Small intestine (tissue), 7 donors: Measurements from ENCODE around the gene PHKA2. TPM values are rescaled to one million over a fixed set of nuclear protein-coding genes. Genes with fewer than 3 reads are reported as not detected.

Source experiments
- DNase-seq, 2 donors: peaks; one replicate each; pipeline versions ENCODE4 v3.0.0 to v3.0.0-alpha.2; 2013
- FAIRE-seq: peaks from 2 replicates; lab custom pipeline; 2012; peaks lifted over from hg19 to GRCh38; lab: Jason Lieb, UNC
- H3K27ac ChIP-seq, 3 donors: one replicate each; pipeline ENCODE4 v1.5.1; 2013; ENCODE audit warnings: low read length in 2 of 3, mild to moderate bottlenecking in 2 of 3, control low read depth in 1 of 3, inconsistent platforms in 1 of 3, low read depth in 1 of 3, moderate library complexity in 1 of 3
- H3K27me3 ChIP-seq, 3 donors: one replicate each; pipeline ENCODE4 v1.6.1; 2013; ENCODE audit warnings: low read length in 3 of 3, inconsistent platforms in 1 of 3; ENCODE audit not compliant: control insufficient read depth in 3 of 3, insufficient read depth in 3 of 3
- H3K36me3 ChIP-seq, 3 donors: one replicate each; pipeline ENCODE4 v1.6.1; 2013; ENCODE audit warnings: low read length in 3 of 3, inconsistent platforms in 1 of 3, low read depth in 1 of 3, mild to moderate bottlenecking in 1 of 3, moderate library complexity in 1 of 3; ENCODE audit not compliant: control insufficient read depth in 3 of 3, insufficient read depth in 2 of 3
- H3K4me1 ChIP-seq, 3 donors: one replicate each; pipeline ENCODE4 v1.6.1; 2013; ENCODE audit warnings: low read length in 2 of 3, inconsistent platforms in 1 of 3, low read depth in 1 of 3, mild to moderate bottlenecking in 1 of 3, moderate library complexity in 1 of 3; ENCODE audit not compliant: control insufficient read depth in 3 of 3, insufficient read depth in 2 of 3
- H3K4me3 ChIP-seq, 3 donors: one replicate each; pipeline ENCODE4 v1.5.1; 2013; ENCODE audit warnings: low read length in 3 of 3, control low read depth in 1 of 3, inconsistent platforms in 1 of 3, low read depth in 1 of 3, mild to moderate bottlenecking in 1 of 3, moderate library complexity in 1 of 3
- H3K9me3 ChIP-seq, 2 donors: one replicate each; pipeline ENCODE4 v1.6.1; 2013; ENCODE audit warnings: low read depth in 1 of 2, low read length in 1 of 2; ENCODE audit not compliant: control insufficient read depth in 2 of 2, insufficient read depth in 1 of 2
- WGBS, 3 donors: extraction: QIAGEN DNeasy Blood & Tissue Kit; methylation state at CpG; one replicate each; pipeline ENCODE4 v1.1.7; 2013; 5-methylcytosine and 5-hydroxymethylcytosine counted together
- polyA plus RNA-seq, 4 donors: library from polyadenylated mRNA; stranded (reverse) in 3 of 4; unstranded in 1 of 4; fragments of 200-250 nt in 3 of 4; fragments of 120-200 nt in 1 of 4; gene quantifications; one replicate each; pipeline versions ENCODE4 v1.2.1 to v1.2.3, GENCODE V29; 2013
- donor health status: healthy with polysubstance abuse.
- donor health status: control.
- donor health status: control.
- donor health status: Bipolar disorder and iron deficiency.
- donor health status: healthy.

PHKA2 gene
- polyA plus RNA-seq, 4 donors = 16.8 to 55.6 (median 21.4) TPM

DNA sequence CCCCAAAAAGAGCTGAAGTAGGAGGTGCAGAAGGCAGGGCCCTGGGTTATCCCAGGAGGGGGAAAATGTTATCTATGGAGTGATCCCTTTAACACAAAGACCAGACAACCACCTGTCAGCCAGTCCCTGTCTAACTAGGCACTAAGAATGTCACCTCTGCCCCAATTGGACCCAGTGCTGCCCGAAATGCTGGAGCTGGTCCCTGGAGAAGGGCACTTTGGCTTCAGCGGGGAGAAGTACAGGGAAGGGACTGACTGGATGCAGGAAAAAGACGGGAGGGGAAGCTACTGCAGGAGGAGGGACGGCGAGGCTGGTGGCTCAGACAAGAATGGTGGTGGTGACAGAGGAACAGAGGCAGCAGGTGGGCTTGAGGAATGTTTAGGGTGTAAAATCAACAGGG is 17.3 kb downstream of the PHKA2 start:
- no peak for FAIRE-seq
- Histone ChIP-seq H3K27ac (no peak overlapping the region), H3K27me3 (no peaks in the 10 kb centered on the region), H3K36me3 (peaks cover 0 to 7% (median 0%) of the 10 kb centered on the region in 3 donors), H3K4me1 (peaks cover 0 to 7% (median 0%) of the 10 kb centered on the region in 3 donors), H3K9me3 (no peaks in the 10 kb centered on the region), H3K4me3 (no peak overlapping the region)
- 84 to 94% (median 89%) methylated on average over 5 of the region's 5 CpGs for WGBS, 3 donors
- no peak for DNase-seq

DNA sequence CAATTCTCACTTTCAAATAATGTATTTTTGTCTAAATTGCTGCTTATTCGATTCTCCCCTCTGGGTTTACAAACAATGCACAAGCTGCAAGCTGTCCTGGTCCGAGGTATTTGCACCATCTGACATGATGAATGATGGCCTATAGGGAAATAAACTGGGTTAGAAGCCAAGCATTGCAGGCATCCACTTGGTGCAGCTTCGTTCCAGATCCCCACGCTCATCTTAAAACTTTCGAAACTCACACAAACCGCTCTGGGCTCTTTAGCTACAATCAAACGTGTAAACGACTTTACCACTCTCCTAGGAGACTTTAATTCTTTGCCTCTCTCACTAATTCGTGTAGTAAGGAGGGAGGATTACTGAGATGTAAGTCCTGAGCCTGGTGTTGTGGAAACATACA is 19.0 kb downstream of the PHKA2 start:
- Histone ChIP-seq H3K27ac (no peak overlapping the region), H3K4me1 (peaks cover 0 to 5% (median 0%) of the 10 kb centered on the region in 3 donors), H3K4me3 (no peak overlapping the region), H3K36me3 (peaks cover 0 to 6% (median 0%) of the 10 kb centered on the region in 3 donors), H3K27me3 (no peaks in the 10 kb centered on the region), H3K9me3 (no peaks in the 10 kb centered on the region)
- FAIRE-seq (no peak), DNase-seq (no peak)
- WGBS, 3 donors = 68 to 73% (median 69%) methylated on average over 9 of the region's 9 CpGs

DNA sequence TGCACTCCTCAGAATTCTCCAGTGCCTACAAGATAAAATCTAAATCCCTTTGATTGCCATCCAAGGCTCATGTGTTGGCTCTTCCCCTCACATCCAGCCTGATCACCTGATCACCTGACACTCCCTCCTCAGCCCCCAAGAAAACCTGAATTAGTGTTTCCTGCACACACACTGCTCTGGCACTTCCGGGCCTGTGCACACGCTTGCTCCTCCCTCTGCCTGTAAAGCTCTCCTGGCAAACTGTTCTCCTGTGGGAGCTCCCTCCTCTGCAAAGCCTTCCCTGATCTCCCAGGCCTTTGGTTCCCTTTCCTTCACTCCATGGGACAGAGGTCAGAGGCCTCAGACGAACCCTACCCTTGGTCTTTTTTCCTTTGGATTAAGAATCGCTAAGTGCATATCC is 19.9 kb downstream of the PHKA2 start:
- Histone ChIP-seq H3K27me3 (no peaks in the 10 kb centered on the region), H3K27ac (peak overlapping the region in 1 of 3 donors; percentile 33), H3K9me3 (no peaks in the 10 kb centered on the region), H3K4me3 (no peak overlapping the region), H3K4me1 (peaks cover 0 to 5% (median 0%) of the 10 kb centered on the region in 3 donors), H3K36me3 (peaks cover 0 to 5% (median 0%) of the 10 kb centered on the region in 3 donors)
- 58 to 73% (median 59%) methylated on average over 4 of the region's 4 CpGs for WGBS, 3 donors
- no peak for FAIRE-seq
- DNase-seq = peak in 1 of 2 donors; percentile 8

DNA sequence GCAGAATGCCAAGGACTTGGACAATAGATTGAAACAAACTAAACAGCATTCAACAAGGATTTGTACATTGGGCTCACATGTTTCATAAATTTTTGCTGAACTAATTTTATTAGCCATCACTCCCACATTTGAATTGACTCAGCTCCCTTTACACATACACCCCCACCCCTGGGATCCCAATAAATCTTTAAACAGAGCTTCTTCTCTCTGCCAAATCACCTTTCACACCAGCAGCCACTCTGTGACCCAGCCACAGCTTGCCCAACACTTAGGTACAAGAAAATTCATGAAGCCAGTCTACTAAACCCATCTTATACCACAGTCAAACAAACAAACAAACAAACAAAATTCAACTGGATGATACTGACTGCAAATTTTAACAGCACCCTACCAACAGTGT is 21.6 kb downstream of the PHKA2 start:
- H3K9me3 ChIP-seq = no peaks in the 10 kb centered on the region
- peaks cover 0 to 5% (median 0%) of the 10 kb centered on the region in 3 donors for H3K36me3 ChIP-seq
- no peaks in the 10 kb centered on the region for H3K27me3 ChIP-seq
- DNase-seq = no peak
- H3K27ac ChIP-seq = no peak overlapping the region
- H3K4me1 ChIP-seq = peaks cover 0 to 5% (median 0%) of the 10 kb centered on the region in 3 donors
- H3K4me3 ChIP-seq = no peak overlapping the region
- no peak for FAIRE-seq

DNA sequence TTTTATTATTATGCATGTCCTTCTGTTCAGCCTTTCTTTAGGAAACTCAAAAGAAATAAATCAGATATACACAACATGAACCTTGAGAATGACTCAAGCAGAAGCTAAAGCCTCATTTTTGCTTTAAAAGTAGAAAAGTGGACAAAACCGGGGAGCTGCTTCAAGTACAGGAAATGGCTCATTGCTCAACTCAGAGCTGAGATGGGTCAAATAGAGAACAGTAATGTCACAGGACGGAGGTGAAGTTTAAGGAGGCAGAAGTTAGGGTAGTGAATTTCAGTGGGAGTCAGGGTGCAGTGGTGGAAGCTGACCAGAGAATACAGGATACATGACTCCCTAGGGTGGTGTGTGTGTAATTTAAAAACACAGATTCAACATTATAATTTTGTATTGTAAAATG is 22.2 kb downstream of the PHKA2 start:
- no peak for FAIRE-seq
- no peaks in the 10 kb centered on the region for H3K27me3 ChIP-seq

DNA sequence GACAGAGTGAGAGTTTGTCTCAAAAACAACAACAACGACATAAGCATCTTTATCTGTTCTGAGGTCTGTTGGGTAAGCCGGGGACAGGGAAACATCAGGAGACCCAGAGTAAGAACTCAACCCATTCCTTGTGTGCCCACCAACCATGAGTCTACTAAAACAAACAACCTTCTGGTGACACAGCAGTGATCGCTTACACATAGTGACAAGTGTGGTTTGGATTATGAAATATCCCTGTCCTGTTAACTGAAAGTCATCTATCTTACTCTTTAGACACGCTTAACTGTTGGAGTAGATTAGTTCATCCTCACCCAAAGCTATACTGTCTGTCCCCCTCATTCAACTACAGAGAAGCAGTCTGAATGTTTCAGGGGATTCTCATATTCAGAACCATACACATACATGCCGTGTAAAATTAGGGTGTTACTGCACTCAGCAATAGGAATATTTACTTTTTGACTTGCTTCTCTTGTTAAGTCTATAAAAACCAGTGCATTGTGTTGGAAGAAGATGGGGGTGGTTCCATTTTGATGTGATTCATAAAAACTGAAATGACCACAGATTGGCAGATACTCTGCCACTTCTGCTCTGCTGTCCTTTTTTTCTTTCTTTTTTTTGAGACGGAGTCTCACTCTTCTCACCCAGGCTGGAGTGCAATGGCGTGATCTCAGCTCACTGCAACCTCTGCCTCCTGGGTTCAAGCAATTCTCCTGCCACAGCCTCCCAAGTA is 27.4 kb downstream of the PHKA2 start:
- Histone ChIP-seq H3K9me3 (no peaks in the 10 kb centered on the region), H3K27ac (no peak overlapping the region), H3K27me3 (no peaks in the 10 kb centered on the region), H3K4me1 (no peaks in the 10 kb centered on the region), H3K4me3 (no peak overlapping the region), H3K36me3 (peaks cover 0 to 14% (median 0%) of the 10 kb centered on the region in 3 donors)
- 88 to 94% (median 90%) methylated on average over 7 of the region's 7 CpGs for WGBS, 3 donors
- DNase-seq (no peak), FAIRE-seq (no peak)

More for the DNA sequence above, 22.2 kb downstream of the PHKA2 start:
- WGBS, 3 donors = 60 to 79% (median 62%) methylated on average over 2 of the region's 2 CpGs
- Histone ChIP-seq H3K4me3 (no peak overlapping the region), H3K9me3 (no peaks in the 10 kb centered on the region), H3K4me1 (peaks cover 0 to 5% (median 0%) of the 10 kb centered on the region in 3 donors), H3K36me3 (peaks cover 0 to 2% (median 0%) of the 10 kb centered on the region in 3 donors), H3K27ac (no peak overlapping the region)
- no peak for DNase-seq

DNA sequence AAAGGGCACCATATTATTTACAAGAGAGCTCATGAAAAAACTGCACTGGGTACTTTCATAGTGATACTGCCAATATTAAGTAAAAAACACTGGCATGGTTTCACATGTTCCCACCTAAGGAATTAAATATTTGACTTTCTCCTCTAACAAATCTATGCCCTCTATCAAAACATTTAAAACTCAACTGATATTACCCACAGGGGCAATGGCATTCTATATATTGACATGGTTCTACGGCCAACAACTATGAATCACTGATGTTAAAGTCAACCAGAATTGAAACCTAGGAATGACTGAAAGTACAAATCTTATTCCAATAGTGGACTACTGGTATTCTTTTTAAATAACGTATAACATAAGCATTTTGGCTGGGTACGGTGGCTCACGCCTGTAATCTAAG is 28.2 kb downstream of the PHKA2 start:
- Histone ChIP-seq H3K4me3 (no peak overlapping the region), H3K4me1 (no peaks in the 10 kb centered on the region), H3K27ac (no peak overlapping the region), H3K9me3 (no peaks in the 10 kb centered on the region), H3K36me3 (peaks cover 0 to 21% (median 0%) of the 10 kb centered on the region in 3 donors), H3K27me3 (no peaks in the 10 kb centered on the region)
- no peak for FAIRE-seq
- 94 to 96% (median 96%) methylated on average over 4 of the region's 4 CpGs for WGBS, 3 donors
- DNase-seq = no peak

DNA sequence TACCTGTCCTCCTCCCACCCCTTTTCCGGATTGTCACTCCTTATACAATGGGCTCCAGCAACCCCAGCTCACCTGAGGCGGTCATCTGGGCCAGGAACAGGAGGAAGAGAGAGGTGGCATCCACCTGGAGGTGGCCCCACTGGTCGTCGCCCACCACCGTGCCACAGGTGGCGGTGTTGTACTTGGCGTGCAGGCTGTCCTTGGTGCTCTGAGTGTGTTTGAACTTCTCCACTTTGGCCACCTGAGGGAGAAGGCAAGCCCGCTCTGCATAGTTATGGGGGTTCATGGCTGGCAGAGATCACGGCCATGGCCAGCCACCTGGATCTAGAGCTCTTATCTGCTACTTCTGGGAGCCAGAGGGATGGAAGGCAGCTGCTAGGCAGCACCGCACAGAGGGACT is 32.9 kb downstream of the PHKA2 start:
- no peak overlapping the region for H3K27ac ChIP-seq
- H3K9me3 ChIP-seq = no peaks in the 10 kb centered on the region
- DNase-seq (no peak), FAIRE-seq (no peak)
- H3K27me3 ChIP-seq = no peaks in the 10 kb centered on the region
- peaks cover 0 to 41% (median 0%) of the 10 kb centered on the region in 3 donors for H3K36me3 ChIP-seq
- H3K4me3 ChIP-seq = no peak overlapping the region
- peaks cover 0 to 10% (median 0%) of the 10 kb centered on the region in 3 donors for H3K4me1 ChIP-seq
- 78 to 97% (median 91%) methylated on average over 9 to 10 of the region's 10 CpGs for WGBS, 3 donors
